Measurements from ENCODE around the gene CIDEB.

Gene CIDEB

DNA sequence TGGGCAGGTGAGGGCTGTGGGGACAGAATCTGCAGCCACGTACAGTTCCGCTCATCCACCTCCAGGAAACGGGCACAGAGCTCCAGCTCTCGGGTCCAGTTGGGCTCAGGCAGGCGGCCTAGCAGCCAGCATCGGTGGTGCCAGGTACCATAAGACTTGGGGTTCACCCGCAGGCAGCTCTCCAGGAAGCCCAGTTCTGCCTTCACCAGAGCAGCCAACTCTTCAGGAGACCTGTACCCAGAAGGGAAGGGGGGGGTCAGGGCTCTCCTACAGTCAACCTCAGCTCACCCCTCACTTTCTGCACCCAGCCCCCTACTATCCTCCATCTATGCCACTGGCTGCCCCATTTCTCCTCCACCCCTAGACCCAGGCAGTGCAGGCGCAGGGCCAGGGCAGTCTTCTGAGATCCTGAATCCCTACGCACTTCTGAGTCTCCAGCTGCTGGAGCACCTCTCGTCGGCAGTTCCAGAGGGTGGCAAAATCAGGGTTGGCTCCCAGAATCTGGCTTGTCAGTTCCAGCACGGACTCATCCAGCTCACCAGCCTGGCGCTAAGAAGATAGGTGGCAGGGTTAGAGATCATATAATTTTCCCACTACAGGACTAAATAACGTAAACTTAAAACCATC is 37.8 kb downstream of the CIDEB start:
- ATAC-seq: no peak
- no peak for TF ChIP-seq TCF4 (CRISPR knock-in tag; IDR thresholded peaks at IDR 0.05; ENCODE audit: borderline replicate concordance)

DNA sequence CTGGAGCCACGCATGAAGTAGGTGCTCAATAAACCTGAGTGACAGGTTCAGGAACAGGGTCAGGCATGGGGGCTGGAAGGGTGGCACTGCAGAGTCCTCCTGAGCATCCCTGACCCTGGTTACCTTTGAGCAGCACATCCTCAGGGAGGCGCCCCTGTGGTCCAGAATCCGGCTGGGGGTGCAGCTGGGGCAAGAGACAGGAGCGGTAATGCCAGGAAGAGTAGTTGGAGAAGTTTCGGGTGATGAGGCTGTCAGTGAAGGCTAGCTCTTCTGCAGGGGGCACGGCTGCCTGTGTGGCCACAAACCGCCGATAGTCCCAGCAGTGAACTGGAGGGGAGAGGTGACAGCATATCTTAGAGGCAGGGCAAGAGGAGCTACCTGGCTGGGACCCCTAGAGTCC is 38.4 kb downstream of the CIDEB start:
- TF ChIP-seq ZNF8 (CRISPR knock-in tag; IDR thresholded peaks at IDR 0.05): no peak
- no peak for TF ChIP-seq SNAI2 (CRISPR knock-in tag; IDR thresholded peaks at IDR 0.05)
- no peak for TF ChIP-seq CSDC2 (CRISPR knock-in tag; IDR thresholded peaks at IDR 0.05)
- TF ChIP-seq OSR1 (CRISPR knock-in tag; IDR thresholded peaks at IDR 0.05): no peak
- no peak for TF ChIP-seq GLIS3 (CRISPR knock-in tag; IDR thresholded peaks at IDR 0.05)
- TF ChIP-seq, protein P1, sequence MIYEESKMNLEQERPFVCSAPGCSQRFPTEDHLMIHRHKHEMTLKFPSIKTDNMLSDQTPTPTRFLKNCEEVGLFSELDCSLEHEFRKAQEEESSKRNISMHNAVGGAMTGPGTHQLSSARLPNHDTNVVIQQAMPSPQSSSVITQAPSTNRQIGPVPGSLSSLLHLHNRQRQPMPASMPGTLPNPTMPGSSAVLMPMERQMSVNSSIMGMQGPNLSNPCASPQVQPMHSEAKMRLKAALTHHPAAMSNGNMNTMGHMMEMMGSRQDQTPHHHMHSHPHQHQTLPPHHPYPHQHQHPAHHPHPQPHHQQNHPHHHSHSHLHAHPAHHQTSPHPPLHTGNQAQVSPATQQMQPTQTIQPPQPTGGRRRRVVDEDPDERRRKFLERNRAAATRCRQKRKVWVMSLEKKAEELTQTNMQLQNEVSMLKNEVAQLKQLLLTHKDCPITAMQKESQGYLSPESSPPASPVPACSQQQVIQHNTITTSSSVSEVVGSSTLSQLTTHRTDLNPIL (CRISPR knock-in tag; IDR thresholded peaks at IDR 0.05; ENCODE audit: low read depth): no peak
- TF ChIP-seq ZFP30 (CRISPR knock-in tag; IDR thresholded peaks at IDR 0.05): no peak
- TF ChIP-seq, protein P2, sequence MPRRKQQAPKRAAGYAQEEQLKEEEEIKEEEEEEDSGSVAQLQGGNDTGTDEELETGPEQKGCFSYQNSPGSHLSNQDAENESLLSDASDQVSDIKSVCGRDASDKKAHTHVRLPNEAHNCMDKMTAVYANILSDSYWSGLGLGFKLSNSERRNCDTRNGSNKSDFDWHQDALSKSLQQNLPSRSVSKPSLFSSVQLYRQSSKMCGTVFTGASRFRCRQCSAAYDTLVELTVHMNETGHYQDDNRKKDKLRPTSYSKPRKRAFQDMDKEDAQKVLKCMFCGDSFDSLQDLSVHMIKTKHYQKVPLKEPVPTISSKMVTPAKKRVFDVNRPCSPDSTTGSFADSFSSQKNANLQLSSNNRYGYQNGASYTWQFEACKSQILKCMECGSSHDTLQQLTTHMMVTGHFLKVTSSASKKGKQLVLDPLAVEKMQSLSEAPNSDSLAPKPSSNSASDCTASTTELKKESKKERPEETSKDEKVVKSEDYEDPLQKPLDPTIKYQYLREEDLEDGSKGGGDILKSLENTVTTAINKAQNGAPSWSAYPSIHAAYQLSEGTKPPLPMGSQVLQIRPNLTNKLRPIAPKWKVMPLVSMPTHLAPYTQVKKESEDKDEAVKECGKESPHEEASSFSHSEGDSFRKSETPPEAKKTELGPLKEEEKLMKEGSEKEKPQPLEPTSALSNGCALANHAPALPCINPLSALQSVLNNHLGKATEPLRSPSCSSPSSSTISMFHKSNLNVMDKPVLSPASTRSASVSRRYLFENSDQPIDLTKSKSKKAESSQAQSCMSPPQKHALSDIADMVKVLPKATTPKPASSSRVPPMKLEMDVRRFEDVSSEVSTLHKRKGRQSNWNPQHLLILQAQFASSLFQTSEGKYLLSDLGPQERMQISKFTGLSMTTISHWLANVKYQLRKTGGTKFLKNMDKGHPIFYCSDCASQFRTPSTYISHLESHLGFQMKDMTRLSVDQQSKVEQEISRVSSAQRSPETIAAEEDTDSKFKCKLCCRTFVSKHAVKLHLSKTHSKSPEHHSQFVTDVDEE (CRISPR knock-in tag; IDR thresholded peaks at IDR 0.05): no peak
- TF ChIP-seq ZC3H10 (CRISPR knock-in tag; IDR thresholded peaks at IDR 0.05): no peak
- TF ChIP-seq TOX (CRISPR knock-in tag; IDR thresholded peaks at IDR 0.05; ENCODE audit: borderline replicate concordance): no peak
- TF ChIP-seq ARNTL (CRISPR knock-in tag; IDR thresholded peaks at IDR 0.05; ENCODE audit: borderline replicate concordance, low read depth): no peak
- no peak for TF ChIP-seq TCF4 (CRISPR knock-in tag; IDR thresholded peaks at IDR 0.05; ENCODE audit: borderline replicate concordance)
- TF ChIP-seq ISL1 (CRISPR knock-in tag; IDR thresholded peaks at IDR 0.05): no peak
- no peak for TF ChIP-seq ZNF70 (CRISPR knock-in tag; IDR thresholded peaks at IDR 0.05)
- no peak for TF ChIP-seq ESRRG (CRISPR knock-in tag; IDR thresholded peaks at IDR 0.05)
- no peak for TF ChIP-seq BACH2 (CRISPR knock-in tag; IDR thresholded peaks at IDR 0.05; ENCODE audit: borderline replicate concordance)
- TF ChIP-seq, protein P3, sequence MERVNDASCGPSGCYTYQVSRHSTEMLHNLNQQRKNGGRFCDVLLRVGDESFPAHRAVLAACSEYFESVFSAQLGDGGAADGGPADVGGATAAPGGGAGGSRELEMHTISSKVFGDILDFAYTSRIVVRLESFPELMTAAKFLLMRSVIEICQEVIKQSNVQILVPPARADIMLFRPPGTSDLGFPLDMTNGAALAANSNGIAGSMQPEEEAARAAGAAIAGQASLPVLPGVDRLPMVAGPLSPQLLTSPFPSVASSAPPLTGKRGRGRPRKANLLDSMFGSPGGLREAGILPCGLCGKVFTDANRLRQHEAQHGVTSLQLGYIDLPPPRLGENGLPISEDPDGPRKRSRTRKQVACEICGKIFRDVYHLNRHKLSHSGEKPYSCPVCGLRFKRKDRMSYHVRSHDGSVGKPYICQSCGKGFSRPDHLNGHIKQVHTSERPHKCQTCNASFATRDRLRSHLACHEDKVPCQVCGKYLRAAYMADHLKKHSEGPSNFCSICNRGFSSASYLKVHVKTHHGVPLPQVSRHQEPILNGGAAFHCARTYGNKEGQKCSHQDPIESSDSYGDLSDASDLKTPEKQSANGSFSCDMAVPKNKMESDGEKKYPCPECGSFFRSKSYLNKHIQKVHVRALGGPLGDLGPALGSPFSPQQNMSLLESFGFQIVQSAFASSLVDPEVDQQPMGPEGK (CRISPR knock-in tag; IDR thresholded peaks at IDR 0.05; ENCODE audit: borderline replicate concordance): no peak
- ATAC-seq: no peak

DNA sequence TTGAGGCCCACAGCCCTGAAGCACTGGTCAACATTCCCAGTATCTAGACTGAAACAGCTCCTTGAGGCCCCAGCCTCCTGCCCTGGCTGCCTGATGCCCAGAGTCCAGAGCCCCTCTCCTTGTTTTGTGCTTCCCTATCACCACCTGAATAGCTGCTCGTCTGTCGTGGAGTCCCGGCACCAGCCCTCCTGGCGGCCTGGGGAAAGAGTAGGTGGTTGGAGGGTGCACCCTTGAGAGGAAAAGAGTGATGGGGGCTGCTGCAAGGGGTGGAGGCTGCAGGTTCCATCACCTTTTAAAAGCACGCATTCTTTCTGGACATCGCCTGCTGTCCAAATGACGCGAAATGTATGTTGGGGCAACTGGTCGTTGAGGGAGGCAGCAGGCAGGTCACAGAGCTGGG is 39.6 kb downstream of the CIDEB start:
- no peak for ATAC-seq
- TF ChIP-seq ZFP30 (CRISPR knock-in tag; IDR thresholded peaks at IDR 0.05) (no peak), ZC3H10 (CRISPR knock-in tag; IDR thresholded peaks at IDR 0.05) (no peak), OSR1 (CRISPR knock-in tag; IDR thresholded peaks at IDR 0.05) (no peak), ZNF8 (CRISPR knock-in tag; IDR thresholded peaks at IDR 0.05) (no peak), BACH2 (CRISPR knock-in tag; IDR thresholded peaks at IDR 0.05; ENCODE audit: borderline replicate concordance) (no peak), ESRRG (CRISPR knock-in tag; IDR thresholded peaks at IDR 0.05) (no peak), TCF4 (CRISPR knock-in tag; IDR thresholded peaks at IDR 0.05; ENCODE audit: borderline replicate concordance) (no peak)
- TF ChIP-seq, protein P1 (CRISPR knock-in tag; IDR thresholded peaks at IDR 0.05; ENCODE audit: low read depth): no peak

DNA sequence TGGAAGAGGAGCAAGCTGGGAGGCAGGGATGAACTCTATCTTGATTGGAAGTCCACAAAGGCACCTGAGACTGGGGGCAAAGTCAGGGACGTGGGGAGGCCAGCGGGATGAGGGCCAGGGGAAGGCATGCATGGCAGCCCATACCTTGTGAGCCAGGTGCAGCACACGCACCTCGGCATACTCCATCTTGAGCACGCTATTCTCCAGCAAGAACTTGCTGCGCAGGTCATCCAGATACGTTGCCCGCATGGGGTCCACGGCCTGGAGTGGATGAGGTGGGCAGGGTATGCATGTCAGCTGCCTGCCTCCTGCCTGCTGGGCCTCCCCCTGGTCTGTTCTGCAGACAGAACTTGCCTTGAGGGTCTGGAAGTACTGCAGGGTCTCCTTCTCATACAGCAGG is 40.3 kb downstream of the CIDEB start:
- TF ChIP-seq, protein P2 (CRISPR knock-in tag; IDR thresholded peaks at IDR 0.05): no peak
- no peak for TF ChIP-seq CSDC2 (CRISPR knock-in tag; IDR thresholded peaks at IDR 0.05)
- ATAC-seq: no peak
